ENCODE measurements around the gene MYH9.

- TF ChIP-seq CTCF (IDR thresholded peaks at IDR 0.05) (no peak), POLR2A (IDR thresholded peaks at IDR 0.05) (no peak)
Observed at GRCh38 chr22:36381513-36382128, 6.1 kb downstream of the MYH9 start.
